Measurements from ENCODE around the gene ECI1. TPM values are rescaled to one million over a fixed set of nuclear protein-coding genes. Genes with fewer than 3 reads are reported as not detected.

Gene ECI1
- total and polyA plus RNA-seq, 2 of the 4 experiments (the other 2 are of a cell fraction), result 20.3 to 30.1 TPM

GRCh38 chr16:2286550-2286949 is 35.2 kb upstream of the ECI1 start:
- CTCF ChIA-PET, result interaction anchor here (0.9 kb wide), 1 partner anchor 9 kb away, joined by 3 read pairs; no protein-coding TSS in a partner anchor
- WGBS, 2 experiments (ENCODE audit: extremely low coverage in 2 of 2, insufficient read length in 1 of 2), result 70% methylated on average over 5 of the region's 17 CpGs; no CpG with 5 or more reads in 1 of the 2 experiments
- dilution Hi-C loops (cut with HindIII; ENCODE audit: low sequenced_read_pairs, unreplicated experiment) (no loop called here), in situ Hi-C loops (cut with MboI; ENCODE audit: low sequenced_read_pairs) (no loop called here), intact Hi-C loops (cut with micrococcal nuclease) (no loop called here)
- Histone ChIP-seq H4K5ac (ENCODE audit: low read depth, low read length) (no peak overlapping the region), H3K4me3 (ENCODE audit: insufficient read depth, low read depth, low read length) (no peak overlapping the region), H2AFZ (replicated peaks; ENCODE audit: low read length, poor library complexity) (no peak overlapping the region), H4K20me1 (ENCODE audit: insufficient read depth, low read length) (no peaks in the 10 kb centered on the region), H2BK5ac (ENCODE audit: low read depth, low read length, poor library complexity, severe bottlenecking) (no peak overlapping the region), H3K4me1 (ENCODE audit: control insufficient read depth, insufficient read depth, low read length) (no peaks in the 10 kb centered on the region), H2BK15ac (ENCODE audit: low read depth, low read length) (no peak overlapping the region), H3K27me3 (ENCODE audit: control insufficient read depth, insufficient read depth, low read length) (peaks cover 26% of the 10 kb centered on the region), H3K27ac (ENCODE audit: insufficient read depth, low read length) (no peak overlapping the region), H3K14ac (replicated peaks; ENCODE audit: low read depth, low read length) (no peak overlapping the region), H3K36me3 (ENCODE audit: control insufficient read depth, insufficient read depth, low read length) (no peaks in the 10 kb centered on the region), H3K4me2 (ENCODE audit: low read depth, low read length) (no peak overlapping the region), H3K9me1 (ENCODE audit: insufficient read depth, low read length) (no peaks in the 10 kb centered on the region), H3K9ac (ENCODE audit: low read depth, low read length) (no peak overlapping the region), H3K23ac (ENCODE audit: low read depth, low read length) (no peak overlapping the region), H4K91ac (ENCODE audit: insufficient read depth, low read depth, low read length) (no peak overlapping the region), H2AK5ac (ENCODE audit: low read depth, low read length) (no peak overlapping the region), H3K4ac (ENCODE audit: low read depth, low read length) (no peak overlapping the region), H3K18ac (ENCODE audit: low read depth, low read length) (no peak overlapping the region), H2BK20ac (ENCODE audit: low read depth, low read length) (no peak overlapping the region), H4K8ac (ENCODE audit: low read depth in 2 of 2, low read length in 2 of 2) (no peak overlapping the region), H2BK120ac (ENCODE audit: low read depth, low read length) (no peak overlapping the region), H3K79me1 (ENCODE audit: low read depth in 1 of 2, low read length in 2 of 2) (no peaks in the 10 kb centered on the region), H2AK9ac (replicated peaks; ENCODE audit: low read depth, low read length, poor library complexity) (no peak overlapping the region), H3K9me3 (ENCODE audit: control insufficient read depth, insufficient read depth, low read length) (no peaks in the 10 kb centered on the region), H3K56ac (ENCODE audit: extremely low read depth, insufficient read depth, low read length) (no peak overlapping the region)
- no TSS peak for BruUV-seq (replicated peaks)
- DNase-seq (no peak), ATAC-seq (ENCODE audit: low read depth) (no peak)
- TF ChIP-seq MAZ (IDR thresholded peaks at IDR 0.05; ENCODE audit: borderline replicate concordance, low read depth, low read length), result no peak
- TF ChIP-seq RAD21 (IDR thresholded peaks at IDR 0.05; ENCODE audit: low read length), result no peak
- no peak for TF ChIP-seq MAFK (IDR thresholded peaks at IDR 0.05; ENCODE audit: low read depth, low read length)
- TF ChIP-seq NFE2L2 (IDR thresholded peaks at IDR 0.05; ENCODE audit: low read depth, low read length), result no peak
- TF ChIP-seq RCOR1 (IDR thresholded peaks at IDR 0.05; ENCODE audit: insufficient replicate concordance, low read length), result no peak
- TF ChIP-seq CEBPB (IDR thresholded peaks at IDR 0.05; ENCODE audit: low read depth, low read length), result no peak
- TF ChIP-seq MXI1 (IDR thresholded peaks at IDR 0.05; ENCODE audit: borderline replicate concordance, low read depth, low read length), result no peak
- no peak for TF ChIP-seq RFX5 (IDR thresholded peaks at IDR 0.05; ENCODE audit: low read depth, low read length)
- TF ChIP-seq CHD1 (IDR thresholded peaks at IDR 0.05; ENCODE audit: low read depth, low read length), result no peak
- TF ChIP-seq POLR2A (IDR thresholded peaks at IDR 0.05; ENCODE audit: low read depth, low read length), result no peak
- TF ChIP-seq, protein P1, sequence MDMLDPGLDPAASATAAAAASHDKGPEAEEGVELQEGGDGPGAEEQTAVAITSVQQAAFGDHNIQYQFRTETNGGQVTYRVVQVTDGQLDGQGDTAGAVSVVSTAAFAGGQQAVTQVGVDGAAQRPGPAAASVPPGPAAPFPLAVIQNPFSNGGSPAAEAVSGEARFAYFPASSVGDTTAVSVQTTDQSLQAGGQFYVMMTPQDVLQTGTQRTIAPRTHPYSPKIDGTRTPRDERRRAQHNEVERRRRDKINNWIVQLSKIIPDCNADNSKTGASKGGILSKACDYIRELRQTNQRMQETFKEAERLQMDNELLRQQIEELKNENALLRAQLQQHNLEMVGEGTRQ (IDR thresholded peaks at IDR 0.05; ENCODE audit: low read depth, low read length), result no peak
- no peak for TF ChIP-seq SMC3 (IDR thresholded peaks at IDR 0.05; ENCODE audit: low read depth, low read length)
- POLR2A ChIA-PET (ENCODE audit: unreplicated experiment), result no interaction called here

Data from IMR-90 (cell line).